Colonic mucosa (tissue), 4 donors: ENCODE results near the gene TMEM132D. TPM values are rescaled to one million over a fixed set of nuclear protein-coding genes. Genes with fewer than 3 reads are reported as not detected.

ENCODE experiments used
- DNase-seq: peaks from one replicate; pipeline ENCODE4 v3.0.0-alpha.2; 2020
- H3K27ac ChIP-seq: fragments of 200-600 bp; one replicate; pipeline ENCODE4 v1.8.0; 2021
- H3K27me3 ChIP-seq: fragments of 200-600 bp; one replicate; pipeline ENCODE4 v1.8.0; 2021
- H3K36me3 ChIP-seq: fragments of 200-600 bp; one replicate; pipeline ENCODE4 v1.8.0; 2021
- H3K4me1 ChIP-seq: fragments of 200-600 bp; one replicate; pipeline ENCODE4 v1.8.0; 2021; ENCODE audit warnings: mild to moderate bottlenecking
- H3K4me3 ChIP-seq: fragments of 200-600 bp; one replicate; pipeline ENCODE4 v1.8.0; 2021
- H3K9ac ChIP-seq, 2 donors: one replicate each; pipeline ENCODE4 v1.7.0; 2013; ENCODE audit warnings: control low read depth in 2 of 2, low read depth in 2 of 2, low read length in 2 of 2
- H3K9me3 ChIP-seq: fragments of 200-600 bp; one replicate; pipeline ENCODE4 v1.8.0; 2021
- intact Hi-C: fragments of 100-400 bp; cut with DNase I; formaldehyde crosslinking; loops from one replicate; pipeline ENCODE4 v1.14.1; 2022
- total RNA-seq, 2 donors: library from RNA; stranded (reverse); fragmentation: NEBNext Ultra II Directional in 1 of 2; extraction: Animal tissue kit (Norgen Biotek cat#: 25700) in 1 of 2; gene quantifications; one replicate each; pipeline ENCODE4 v1.2.1, GENCODE V29; 2021
- TF ChIP-seq, protein P1 (sequence below): fragments of 200-600 bp; IDR thresholded peaks from one replicate; pipeline ENCODE4 v1.8.0; 2022; ENCODE audit warnings: antibody characterized with exemption, mild to moderate bottlenecking
- donor health status: healthy.
- donor health status: DM: no; HTN: no; CAD: no.
- donor health status: DM: no; HTN: no; CAD: no.

Gene TMEM132D
- total RNA-seq, 2 donors from 2014 or later, result 0.17 to 0.32 TPM

GRCh38 chr12:129109174-129110001, 794.4 kb downstream of the TMEM132D start:
- H3K27me3 ChIP-seq, result no peaks in the 10 kb centered on the region
- no peaks in the 10 kb centered on the region for H3K9me3 ChIP-seq
- H3K36me3 ChIP-seq, result no peaks in the 10 kb centered on the region
- DNase-seq, result no peak
- H3K9ac ChIP-seq, result no peak overlapping the region
- H3K4me1 ChIP-seq, result no peaks in the 10 kb centered on the region
- intact Hi-C loops, result no loop called here
- no peak overlapping the region for H3K27ac ChIP-seq
- no peak overlapping the region for H3K4me3 ChIP-seq
- TF ChIP-seq, protein P1, sequence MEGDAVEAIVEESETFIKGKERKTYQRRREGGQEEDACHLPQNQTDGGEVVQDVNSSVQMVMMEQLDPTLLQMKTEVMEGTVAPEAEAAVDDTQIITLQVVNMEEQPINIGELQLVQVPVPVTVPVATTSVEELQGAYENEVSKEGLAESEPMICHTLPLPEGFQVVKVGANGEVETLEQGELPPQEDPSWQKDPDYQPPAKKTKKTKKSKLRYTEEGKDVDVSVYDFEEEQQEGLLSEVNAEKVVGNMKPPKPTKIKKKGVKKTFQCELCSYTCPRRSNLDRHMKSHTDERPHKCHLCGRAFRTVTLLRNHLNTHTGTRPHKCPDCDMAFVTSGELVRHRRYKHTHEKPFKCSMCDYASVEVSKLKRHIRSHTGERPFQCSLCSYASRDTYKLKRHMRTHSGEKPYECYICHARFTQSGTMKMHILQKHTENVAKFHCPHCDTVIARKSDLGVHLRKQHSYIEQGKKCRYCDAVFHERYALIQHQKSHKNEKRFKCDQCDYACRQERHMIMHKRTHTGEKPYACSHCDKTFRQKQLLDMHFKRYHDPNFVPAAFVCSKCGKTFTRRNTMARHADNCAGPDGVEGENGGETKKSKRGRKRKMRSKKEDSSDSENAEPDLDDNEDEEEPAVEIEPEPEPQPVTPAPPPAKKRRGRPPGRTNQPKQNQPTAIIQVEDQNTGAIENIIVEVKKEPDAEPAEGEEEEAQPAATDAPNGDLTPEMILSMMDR, result no peak

GRCh38 chr12:129106772-129107171, 797.1 kb downstream of the TMEM132D start:
- H3K9me3 ChIP-seq, result no peaks in the 10 kb centered on the region
- H3K9ac ChIP-seq, result no peak overlapping the region
- no peak for DNase-seq
- TF ChIP-seq, protein P1, result no peak
- no peaks in the 10 kb centered on the region for H3K27me3 ChIP-seq
- H3K4me1 ChIP-seq, result no peaks in the 10 kb centered on the region
- no peak overlapping the region for H3K4me3 ChIP-seq
- intact Hi-C loops, result no loop called here
- H3K36me3 ChIP-seq, result no peaks in the 10 kb centered on the region
- no peak overlapping the region for H3K27ac ChIP-seq

DNA sequence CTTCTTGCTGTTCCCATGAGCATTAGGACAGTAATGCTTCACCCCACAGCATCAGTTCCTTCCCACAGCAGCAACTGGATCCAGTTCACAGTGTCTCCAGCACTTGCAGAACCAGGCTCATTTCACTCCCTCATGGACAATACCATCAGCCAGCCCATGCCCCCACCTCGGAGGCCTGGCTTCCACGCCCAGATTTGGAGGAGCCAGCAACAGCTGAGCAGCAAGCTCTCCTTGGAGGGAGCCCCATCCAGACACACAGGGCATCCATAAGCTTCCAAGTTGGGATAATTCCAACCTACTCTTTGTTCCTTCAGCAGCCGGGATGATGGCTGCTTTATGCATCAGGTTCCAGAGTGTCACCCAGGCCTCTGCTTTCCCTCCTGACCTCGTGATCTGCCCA, 800.6 kb downstream of the TMEM132D start:
- intact Hi-C loops, result no loop called here
- Histone ChIP-seq H3K4me1 (no peaks in the 10 kb centered on the region), H3K27me3 (no peaks in the 10 kb centered on the region)

DNA sequence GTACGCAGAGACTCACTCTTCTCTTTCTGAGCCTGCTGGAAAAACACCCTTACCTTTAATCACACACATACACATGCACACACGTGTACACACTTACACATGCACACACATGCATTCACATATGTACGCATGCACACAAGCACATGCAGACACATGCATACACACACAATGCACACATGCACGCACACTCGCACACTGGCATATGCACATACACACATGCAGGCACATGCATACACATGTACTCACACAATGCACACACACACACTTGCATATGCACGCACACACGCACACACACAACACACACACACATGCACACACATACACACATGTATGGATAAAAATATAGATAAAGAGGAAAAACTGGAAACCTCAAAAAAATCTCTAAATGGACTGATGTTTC, 801.6 kb downstream of the TMEM132D start:
- H3K27me3 ChIP-seq, result no peaks in the 10 kb centered on the region
- intact Hi-C loops, result no loop called here
- TF ChIP-seq, protein P1, result no peak
- no peak overlapping the region for H3K27ac ChIP-seq
- no peak overlapping the region for H3K4me3 ChIP-seq
- H3K4me1 ChIP-seq, result no peaks in the 10 kb centered on the region
- H3K9me3 ChIP-seq, result no peaks in the 10 kb centered on the region
- DNase-seq, result no peak
- no peak overlapping the region for H3K9ac ChIP-seq
- no peaks in the 10 kb centered on the region for H3K36me3 ChIP-seq

More for the DNA sequence above, 800.6 kb downstream of the TMEM132D start:
- Histone ChIP-seq H3K9me3 (no peaks in the 10 kb centered on the region), H3K9ac (no peak overlapping the region), H3K4me3 (no peak overlapping the region), H3K27ac (no peak overlapping the region), H3K36me3 (no peaks in the 10 kb centered on the region)
- TF ChIP-seq, protein P1, result no peak
- no peak for DNase-seq

- no peaks in the 10 kb centered on the region for H3K9me3 ChIP-seq
- no peaks in the 10 kb centered on the region for H3K27me3 ChIP-seq
- H3K27ac ChIP-seq, result no peak overlapping the region
- TF ChIP-seq, protein P1, result no peak
- H3K36me3 ChIP-seq, result no peaks in the 10 kb centered on the region
- H3K4me1 ChIP-seq, result no peaks in the 10 kb centered on the region
- H3K9ac ChIP-seq, result no peak overlapping the region
- intact Hi-C loops, result no loop called here
- H3K4me3 ChIP-seq, result no peak overlapping the region
- DNase-seq, result no peak
These were observed 802.0 kb downstream of the TMEM132D start for GRCh38 chr12:129101816-129102215.
